Hippocampal formation (tissue), 2 donors: ENCODE results near the gene CYP1A1.
"Not testable (repeated sequence)": the region's sequence is repeated elsewhere in the genome, so short reads cannot be mapped to it uniquely, and the experiment has no call there.

ENCODE experiments used
- DNase-seq, 2 donors: peaks; one replicate each; lab custom pipeline; 2025; lab: John Stamatoyannopoulos, UW

CYP1A1 gene

GRCh38 chr15:74738239-74738638, 12.9 kb upstream of the CYP1A1 start:
- DNase-seq = not testable (repeated sequence)

GRCh38 chr15:74735305-74735704, 10.0 kb upstream of the CYP1A1 start:
- no peak for DNase-seq

GRCh38 chr15:74733269-74733668, 7.9 kb upstream of the CYP1A1 start:
- no peak for DNase-seq

- no peak for DNase-seq
These were observed 7.5 kb upstream of the CYP1A1 start for GRCh38 chr15:74732846-74733245.

- DNase-seq = no peak
These were observed 5.4 kb upstream of the CYP1A1 start for GRCh38 chr15:74730619-74731316.

GRCh38 chr15:74729372-74729771, 4.0 kb upstream of the CYP1A1 start:
- not testable (repeated sequence) for DNase-seq

- not testable (repeated sequence) for DNase-seq
These were observed 3.4 kb upstream of the CYP1A1 start for GRCh38 chr15:74728699-74729098.

GRCh38 chr15:74727727-74728126, 2.4 kb upstream of the CYP1A1 start:
- no peak for DNase-seq

GRCh38 chr15:74726774-74727164, 1.4 kb upstream of the CYP1A1 start:
- no peak for DNase-seq

- DNase-seq = no peak
These were observed 781 bp upstream of the CYP1A1 start for GRCh38 chr15:74725845-74726773.

- no peak for DNase-seq
These were observed 631 bp downstream of the CYP1A1 start for GRCh38 chr15:74724570-74725224.

GRCh38 chr15:74723754-74724334, 1.5 kb downstream of the CYP1A1 start:
- peak in 1 of 2 donors; percentile 64 for DNase-seq

- DNase-seq = no peak
These were observed 2.1 kb downstream of the CYP1A1 start for GRCh38 chr15:74723187-74723586.

- no peak for DNase-seq
These were observed 2.7 kb downstream of the CYP1A1 start for GRCh38 chr15:74722591-74722990.

- no peak for DNase-seq
These were observed 8.7 kb downstream of the CYP1A1 start for GRCh38 chr15:74716651-74717050.

- no peak for DNase-seq
These were observed 13.0 kb downstream of the CYP1A1 start for GRCh38 chr15:74712311-74712710.

- no peak for DNase-seq
These were observed 14.8 kb downstream of the CYP1A1 start for GRCh38 chr15:74710319-74711094.

GRCh38 chr15:74709892-74710291, 15.4 kb downstream of the CYP1A1 start:
- no peak for DNase-seq

- DNase-seq = no peak
These were observed 16.3 kb downstream of the CYP1A1 start for GRCh38 chr15:74709011-74709410.

GRCh38 chr15:74696808-74697207, 28.5 kb downstream of the CYP1A1 start:
- no peak for DNase-seq

- DNase-seq = no peak
These were observed 29.0 kb downstream of the CYP1A1 start for GRCh38 chr15:74696398-74696729.
